Ovary (tissue), 3 donors: ENCODE measurements around the gene RALGPS2.

Source experiments
- CTCF ChIP-seq, 3 donors: fragments of 450-650 bp in 2 of 3; fragments of 200-600 bp in 1 of 3; IDR thresholded peaks; one replicate each; pipeline versions ENCODE4 v1.5.1 to v1.8.0; 2016 to 2022; ENCODE audit warnings: antibody characterized with exemption in 3 of 3, mild to moderate bottlenecking in 1 of 3
- POLR2A ChIP-seq: fragments of 450-650 bp; IDR thresholded peaks from one replicate; pipeline ENCODE4 v1.6.1; 2017; ENCODE audit warnings: antibody characterized with exemption, mild to moderate bottlenecking, moderate library complexity
- donor health status: DM: no; HTN: no; CAD: no.

- TF ChIP-seq POLR2A (no peak), CTCF (IDR thresholded peaks at IDR 0.05) (no peak)
Observed at GRCh38 chr1:178964469-178965330, 239.7 kb downstream of the RALGPS2 start.
